Tibial artery (tissue), 4 donors: Measurements from ENCODE around the gene TMTC2.

ENCODE experiments used
- DNase-seq, 2 donors: peaks; one replicate each; pipeline ENCODE4 v3.0.0-alpha.2; 2019
- H3K27ac ChIP-seq, 2 donors: fragments of 200-600 bp; sonication (generic) in 1 of 2; 1 replicate in 1 of 2; 2 replicates in 1 of 2; pipeline ENCODE4 v1.5.1; 2018 to 2019; ENCODE audit warnings: mild to moderate bottlenecking in 1 of 2
- H3K27me3 ChIP-seq, 2 donors: fragments of 200-600 bp; sonication (generic) in 1 of 2; one replicate each; pipeline versions ENCODE4 v1.5.1 to v1.6.0; 2016 to 2019
- H3K36me3 ChIP-seq, 3 donors: fragments of 200-600 bp; sonication (generic) in 2 of 3; one replicate each; pipeline ENCODE4 v1.5.1; 2016 to 2019; ENCODE audit warnings: mild to moderate bottlenecking in 2 of 3
- H3K4me1 ChIP-seq, 4 donors: fragments of 200-600 bp; sonication (generic) in 2 of 4; 1 replicate in 3 of 4; 2 replicates in 1 of 4; pipeline ENCODE4 v1.5.1; 2016 to 2019
- H3K4me3 ChIP-seq, 2 donors: fragments of 200-600 bp; sonication (generic) in 1 of 2; 1 replicate in 1 of 2; 2 replicates in 1 of 2; pipeline ENCODE4 v1.5.1; 2018 to 2019; ENCODE audit warnings: mild to moderate bottlenecking in 2 of 2
- H3K9me3 ChIP-seq, 3 donors: fragments of 200-600 bp; sonication (generic) in 1 of 3; one replicate each; pipeline ENCODE4 v1.5.1; 2016 to 2019
- CTCF ChIP-seq, 2 experiments: fragments of 200-600 bp in 1 of 2; fragments of 450-650 bp in 1 of 2; IDR thresholded peaks; one replicate each; pipeline ENCODE4 v1.5.1; 2017 to 2019; ENCODE audit warnings: antibody characterized with exemption in 2 of 2, mild to moderate bottlenecking in 1 of 2, moderate library complexity in 1 of 2
- intact Hi-C: fragments of 100-400 bp; cut with DNase I; formaldehyde crosslinking; loops from one replicate; pipeline ENCODE4 v1.15.0; 2023; ENCODE audit warnings: low total_unique reads

TMTC2 gene

DNA sequence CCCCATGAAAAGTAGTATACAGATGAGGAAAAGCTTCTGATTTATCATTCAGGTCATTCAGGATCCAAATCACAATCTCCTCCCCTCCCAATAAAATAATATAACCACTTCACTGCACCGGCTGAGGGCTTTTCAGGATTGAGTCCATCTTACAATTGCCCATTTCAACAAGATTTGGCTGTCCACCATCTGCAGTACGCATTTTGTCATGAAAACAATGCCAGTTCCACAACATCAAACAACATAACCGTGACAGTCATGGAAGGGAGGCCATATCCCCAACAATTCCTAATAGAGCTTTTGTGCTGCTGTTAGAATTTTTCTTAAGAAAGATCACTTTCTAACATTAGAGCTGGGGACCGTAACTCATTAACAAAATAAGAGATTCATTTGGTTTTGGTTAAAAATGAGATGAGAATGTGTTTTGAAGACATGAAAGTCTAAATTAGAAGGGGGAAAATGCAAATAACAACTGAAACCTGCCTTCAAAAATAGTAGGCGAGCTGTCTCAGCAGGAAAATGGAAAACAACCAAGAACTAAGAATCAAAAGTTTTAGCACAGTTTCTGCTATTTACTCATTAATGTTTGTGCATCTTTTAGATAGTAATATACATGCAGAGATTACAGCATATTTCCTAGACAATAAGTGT lies 38.3 kb upstream of the TMTC2 start:
- TF ChIP-seq CTCF (IDR thresholded peaks at IDR 0.05) = no peak
- no peaks in the 10 kb centered on the region for H3K9me3 ChIP-seq
- H3K36me3 ChIP-seq = no peaks in the 10 kb centered on the region
- H3K27ac ChIP-seq = no peak overlapping the region
- DNase-seq = no peak
- intact Hi-C loops = no loop called here
- H3K27me3 ChIP-seq = no peaks in the 10 kb centered on the region
- H3K4me3 ChIP-seq = no peak overlapping the region
- no peaks in the 10 kb centered on the region for H3K4me1 ChIP-seq

- no peak overlapping the region for H3K4me3 ChIP-seq
- H3K27me3 ChIP-seq = no peaks in the 10 kb centered on the region
- no peak overlapping the region for H3K27ac ChIP-seq
- no peaks in the 10 kb centered on the region for H3K36me3 ChIP-seq
- no peak for DNase-seq
- no peaks in the 10 kb centered on the region for H3K4me1 ChIP-seq
- no peak for TF ChIP-seq CTCF (IDR thresholded peaks at IDR 0.05)
- intact Hi-C loops = no loop called here
- no peaks in the 10 kb centered on the region for H3K9me3 ChIP-seq
Observed at GRCh38 chr12:82650627-82651337, 35.9 kb upstream of the TMTC2 start.

DNA sequence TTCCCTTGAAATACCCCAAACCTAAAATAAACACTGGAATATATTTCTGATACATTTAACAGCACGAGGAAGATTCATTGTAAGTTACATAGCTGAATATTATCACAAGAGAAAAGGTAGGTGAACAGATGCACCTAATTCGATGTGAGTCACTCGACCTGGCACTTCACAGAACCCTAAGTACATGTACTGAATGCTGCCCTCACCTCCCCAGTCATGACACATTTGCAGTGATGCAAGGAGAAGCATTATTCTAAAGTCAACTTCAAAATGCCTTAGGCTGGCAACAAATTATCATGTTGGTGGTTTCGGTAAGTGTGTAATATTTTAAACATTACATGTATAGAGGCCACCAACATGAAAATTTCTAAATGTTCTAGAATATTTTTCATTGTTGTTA lies 35.2 kb upstream of the TMTC2 start:
- TF ChIP-seq CTCF (IDR thresholded peaks at IDR 0.05) = no peak
- H3K27ac ChIP-seq = no peak overlapping the region
- H3K36me3 ChIP-seq = no peaks in the 10 kb centered on the region

GRCh38 chr12:82652071-82652470 lies 34.6 kb upstream of the TMTC2 start:
- DNase-seq = no peak
- intact Hi-C loops = no loop called here
- Histone ChIP-seq H3K27ac (no peak overlapping the region), H3K27me3 (no peaks in the 10 kb centered on the region), H3K4me3 (no peak overlapping the region), H3K9me3 (no peaks in the 10 kb centered on the region), H3K36me3 (no peaks in the 10 kb centered on the region), H3K4me1 (no peaks in the 10 kb centered on the region)
- TF ChIP-seq CTCF (IDR thresholded peaks at IDR 0.05) = no peak

More for the DNA sequence above, 35.2 kb upstream of the TMTC2 start:
- Histone ChIP-seq H3K4me3 (no peak overlapping the region), H3K4me1 (no peaks in the 10 kb centered on the region), H3K27me3 (no peaks in the 10 kb centered on the region), H3K9me3 (no peaks in the 10 kb centered on the region)
- intact Hi-C loops = no loop called here
- no peak for DNase-seq

GRCh38 chr12:82655751-82656150 lies 31.0 kb upstream of the TMTC2 start:
- Histone ChIP-seq H3K4me3 (no peak overlapping the region), H3K36me3 (no peaks in the 10 kb centered on the region), H3K27ac (no peak overlapping the region), H3K9me3 (no peaks in the 10 kb centered on the region), H3K27me3 (no peaks in the 10 kb centered on the region), H3K4me1 (no peaks in the 10 kb centered on the region)
- no peak for DNase-seq
- TF ChIP-seq CTCF (IDR thresholded peaks at IDR 0.05) = no peak
- intact Hi-C loops = no loop called here
